ENCODE results near the gene EPS8L2. TPM values are rescaled to one million over a fixed set of nuclear protein-coding genes. Genes with fewer than 3 reads are reported as not detected.
"Not testable (repeated sequence)": the region's sequence is repeated elsewhere in the genome, so short reads cannot be mapped to it uniquely, and the experiment has no call there.

Gene EPS8L2
- total RNA-seq, 1 experiment from 2014 or later = 92.8 TPM

DNA sequence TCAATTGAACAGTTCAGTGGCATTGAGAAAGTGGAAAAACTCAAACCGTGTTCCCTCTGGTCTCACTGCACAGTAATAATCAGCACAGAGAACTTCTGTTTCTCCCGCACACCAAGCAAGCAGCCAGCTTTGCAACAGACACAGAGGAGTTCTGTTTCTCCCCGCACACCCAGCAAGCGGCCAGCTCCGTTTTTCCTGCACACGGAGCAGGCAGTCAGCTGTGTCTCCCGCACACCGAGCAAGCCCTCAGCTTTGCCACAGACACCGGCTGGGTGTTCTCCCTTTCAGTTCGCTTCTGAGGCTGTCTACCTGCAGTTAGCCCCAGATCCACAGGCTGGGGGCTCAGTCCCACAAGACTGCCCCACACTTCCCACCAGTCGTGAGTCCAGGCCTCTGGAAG, 31.3 kb downstream of the EPS8L2 start:
- H2BK20ac ChIP-seq (ENCODE audit: low read depth, low read length, poor library complexity, severe bottlenecking) = no peak overlapping the region
- no peak overlapping the region for H3K56ac ChIP-seq (ENCODE audit: insufficient read length, low read depth, low read length)
- H3K23ac ChIP-seq (ENCODE audit: insufficient read length, low read depth, low read length) = no peak overlapping the region
- H2AFZ ChIP-seq (ENCODE audit: low read length) = no peak overlapping the region
- H3T11ph ChIP-seq (ENCODE audit: low read length) = no peak overlapping the region
- H4K91ac ChIP-seq (ENCODE audit: insufficient read length, low read depth, low read length) = no peak overlapping the region
- WGBS (ENCODE audit: extremely low coverage, insufficient read length, low lambda C conversion rate) = no CpG with 5 or more reads among the region's 11 CpGs
- no peaks in the 10 kb centered on the region for H3K23me2 ChIP-seq (ENCODE audit: insufficient read length, low read depth, low read length, poor library complexity, severe bottlenecking)
- no peak overlapping the region for H3K4me2 ChIP-seq (ENCODE audit: insufficient read depth, insufficient read length, low read length)
- H3K9ac ChIP-seq (ENCODE audit: extremely low read depth, insufficient read length, low read length) = no peak overlapping the region
- no peaks in the 10 kb centered on the region for H3K9me3 ChIP-seq (ENCODE audit: control insufficient read depth, low read depth, low read length)
- H3K14ac ChIP-seq (ENCODE audit: insufficient read depth, low read length) = no peak overlapping the region; the same call in 1 of the 2 replicates
- no peaks in the 10 kb centered on the region for H3K4me1 ChIP-seq (ENCODE audit: insufficient read depth, low read length)
- no peak overlapping the region for H2BK12ac ChIP-seq (ENCODE audit: insufficient read length, low read depth, low read length)
- H3K9me3 Mint-ChIP-seq = peaks cover 12 to 15% of the 10 kb centered on the region in 2 experiments
- H3K79me2 ChIP-seq (ENCODE audit: insufficient read depth, low read length) = no peaks in the 10 kb centered on the region
- H3K79me1 ChIP-seq (ENCODE audit: insufficient read depth, low read depth, low read length, poor library complexity, severe bottlenecking) = no peaks in the 10 kb centered on the region
- no peak overlapping the region for H3K4me3 Mint-ChIP-seq
- H4K20me1 ChIP-seq (ENCODE audit: control insufficient read depth, insufficient read depth, insufficient read length) = no peaks in the 10 kb centered on the region
- H3K4me1 Mint-ChIP-seq = peaks cover 3 to 9% of the 10 kb centered on the region in 2 experiments; a peak in 1 of 4 replicates
- no peak overlapping the region for H2BK5ac ChIP-seq (ENCODE audit: insufficient read length, low read length)
- no peak overlapping the region for H2BK120ac ChIP-seq (ENCODE audit: low read depth, low read length, poor library complexity, severe bottlenecking)
- H3K27me3 Mint-ChIP-seq (ENCODE audit: low read depth) = peaks cover 11% of the 10 kb centered on the region
- no peak overlapping the region for H3K27ac ChIP-seq (ENCODE audit: insufficient read length, low read depth, low read length)
- no peak overlapping the region for H3K18ac ChIP-seq (ENCODE audit: insufficient read length, low read depth, low read length)
- H3K36me3 Mint-ChIP-seq (ENCODE audit: insufficient read depth in 1 of 3, low read depth in 3 of 3) = peaks cover 3 to 11% (median 5%) of the 10 kb centered on the region in 3 experiments; a peak in 6 of 7 replicates
- DNase-seq = no peak
- H4K5ac ChIP-seq (ENCODE audit: insufficient read length, low read depth, low read length) = no peak overlapping the region
- H3K27me3 ChIP-seq (ENCODE audit: insufficient read depth, low read length) = no peaks in the 10 kb centered on the region
- TF ChIP-seq, protein P1, sequence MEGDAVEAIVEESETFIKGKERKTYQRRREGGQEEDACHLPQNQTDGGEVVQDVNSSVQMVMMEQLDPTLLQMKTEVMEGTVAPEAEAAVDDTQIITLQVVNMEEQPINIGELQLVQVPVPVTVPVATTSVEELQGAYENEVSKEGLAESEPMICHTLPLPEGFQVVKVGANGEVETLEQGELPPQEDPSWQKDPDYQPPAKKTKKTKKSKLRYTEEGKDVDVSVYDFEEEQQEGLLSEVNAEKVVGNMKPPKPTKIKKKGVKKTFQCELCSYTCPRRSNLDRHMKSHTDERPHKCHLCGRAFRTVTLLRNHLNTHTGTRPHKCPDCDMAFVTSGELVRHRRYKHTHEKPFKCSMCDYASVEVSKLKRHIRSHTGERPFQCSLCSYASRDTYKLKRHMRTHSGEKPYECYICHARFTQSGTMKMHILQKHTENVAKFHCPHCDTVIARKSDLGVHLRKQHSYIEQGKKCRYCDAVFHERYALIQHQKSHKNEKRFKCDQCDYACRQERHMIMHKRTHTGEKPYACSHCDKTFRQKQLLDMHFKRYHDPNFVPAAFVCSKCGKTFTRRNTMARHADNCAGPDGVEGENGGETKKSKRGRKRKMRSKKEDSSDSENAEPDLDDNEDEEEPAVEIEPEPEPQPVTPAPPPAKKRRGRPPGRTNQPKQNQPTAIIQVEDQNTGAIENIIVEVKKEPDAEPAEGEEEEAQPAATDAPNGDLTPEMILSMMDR (conservative IDR thresholded peaks at IDR 0.05) = no peak
- peak overlapping the region in 1 of 3 experiments; percentile 72; a peak in 1 of 7 replicates for H3K27ac Mint-ChIP-seq
- no peak overlapping the region for H4K8ac ChIP-seq (replicated peaks; ENCODE audit: insufficient read length, low read depth, low read length)
- H2BK15ac ChIP-seq (ENCODE audit: low read depth, low read length) = no peak overlapping the region
- no peak overlapping the region for H3K4ac ChIP-seq (ENCODE audit: low read depth, low read length)
- no peak overlapping the region for H2AK5ac ChIP-seq (ENCODE audit: insufficient read length, low read length)

DNA sequence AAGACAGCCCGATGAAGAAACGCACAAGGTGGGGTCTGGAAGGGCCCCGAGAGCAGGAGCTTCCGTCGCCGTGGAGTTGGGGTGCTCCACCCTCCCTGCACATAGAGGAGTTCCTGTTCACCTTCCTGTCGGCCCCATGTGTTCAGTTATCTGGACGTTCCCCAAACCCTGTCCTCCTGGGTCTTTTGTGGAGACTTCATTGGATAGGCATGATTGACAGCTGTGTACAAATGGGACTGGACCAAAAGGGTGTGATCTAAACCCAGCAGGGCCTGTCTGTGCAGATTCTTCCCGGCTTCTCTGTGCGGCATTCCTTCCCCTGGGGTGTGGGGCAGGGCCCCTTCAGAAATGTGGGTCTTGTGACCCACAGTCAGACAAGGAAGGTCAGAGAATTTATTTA, 31.9 kb downstream of the EPS8L2 start:
- H3K27me3 ChIP-seq (ENCODE audit: insufficient read depth, low read length); H4K5ac ChIP-seq (ENCODE audit: insufficient read length, low read depth, low read length); H2BK5ac ChIP-seq (ENCODE audit: insufficient read length, low read length); H3K9me3 ChIP-seq (ENCODE audit: control insufficient read depth, low read depth, low read length); H3K4me1 ChIP-seq (ENCODE audit: insufficient read depth, low read length); H3K79me1 ChIP-seq (ENCODE audit: insufficient read depth, low read depth, low read length, poor library complexity, severe bottlenecking); H3K23ac ChIP-seq (ENCODE audit: insufficient read length, low read depth, low read length); H3K79me2 ChIP-seq (ENCODE audit: insufficient read depth, low read length); H3K14ac ChIP-seq (ENCODE audit: insufficient read depth, low read length); H2BK12ac ChIP-seq (ENCODE audit: insufficient read length, low read depth, low read length); H3K27me3 Mint-ChIP-seq (ENCODE audit: low read depth); H3K27ac ChIP-seq (ENCODE audit: insufficient read length, low read depth, low read length); DNase-seq; H2BK120ac ChIP-seq (ENCODE audit: low read depth, low read length, poor library complexity, severe bottlenecking); H3K4me3 Mint-ChIP-seq; H4K8ac ChIP-seq (replicated peaks; ENCODE audit: insufficient read length, low read depth, low read length); H3K56ac ChIP-seq (ENCODE audit: insufficient read length, low read depth, low read length); H4K20me1 ChIP-seq (ENCODE audit: control insufficient read depth, insufficient read depth, insufficient read length); H2AFZ ChIP-seq (ENCODE audit: low read length); H3K9ac ChIP-seq (ENCODE audit: extremely low read depth, insufficient read length, low read length); H3K4ac ChIP-seq (ENCODE audit: low read depth, low read length); H4K91ac ChIP-seq (ENCODE audit: insufficient read length, low read depth, low read length); H3K4me2 ChIP-seq (ENCODE audit: insufficient read depth, insufficient read length, low read length); H2BK15ac ChIP-seq (ENCODE audit: low read depth, low read length); H3K27ac Mint-ChIP-seq; H2BK20ac ChIP-seq (ENCODE audit: low read depth, low read length, poor library complexity, severe bottlenecking); H3K4me1 Mint-ChIP-seq; H3K23me2 ChIP-seq (ENCODE audit: insufficient read length, low read depth, low read length, poor library complexity, severe bottlenecking); H2AK5ac ChIP-seq (ENCODE audit: insufficient read length, low read length); H3K18ac ChIP-seq (ENCODE audit: insufficient read length, low read depth, low read length); H3T11ph ChIP-seq (ENCODE audit: low read length): not testable (repeated sequence)
- peaks cover 12 to 15% of the 10 kb centered on the region in 2 experiments for H3K9me3 Mint-ChIP-seq
- no CpG with 5 or more reads among the region's 10 CpGs for WGBS (ENCODE audit: extremely low coverage, insufficient read length, low lambda C conversion rate)
- peaks cover 3 to 11% (median 5%) of the 10 kb centered on the region in 3 experiments; a peak in 6 of 7 replicates for H3K36me3 Mint-ChIP-seq (ENCODE audit: insufficient read depth in 1 of 3, low read depth in 3 of 3)
